Adrenal gland (tissue), 12 donors: ENCODE measurements around the gene NPFF. TPM values are rescaled to one million over a fixed set of nuclear protein-coding genes. Genes with fewer than 3 reads are reported as not detected.

Source experiments
- DNase-seq, 7 donors: peaks; one replicate each; pipeline ENCODE4 v3.0.0-alpha.2; 2019 to 2020
- H3K27ac ChIP-seq, 5 donors: fragments of 200-600 bp; sonication (generic) in 4 of 5; 1 replicate in 3 of 5; 2 replicates in 2 of 5; pipeline versions ENCODE4 v1.5.1 to v1.8.0; 2016 to 2020; ENCODE audit warnings: mild to moderate bottlenecking in 1 of 5
- H3K27me3 ChIP-seq: fragments of 200-600 bp; 2 replicates; pipeline ENCODE4 v1.8.0; 2021
- H3K36me3 ChIP-seq, 2 donors: fragments of 200-600 bp; replicated peaks in 1 of 2; 1 replicate in 1 of 2; 2 replicates in 1 of 2; pipeline versions ENCODE4 v1.5.1 to v1.8.0; 2018 to 2022
- H3K4me1 ChIP-seq, 2 donors: fragments of 200-600 bp; replicated peaks in 1 of 2; 1 replicate in 1 of 2; 2 replicates in 1 of 2; pipeline versions ENCODE4 v1.5.1 to v1.8.0; 2018 to 2021
- H3K4me3 ChIP-seq, 4 donors: fragments of 200-600 bp; sonication (generic) in 3 of 4; one replicate each; pipeline ENCODE4 v1.5.1; 2016 to 2018
- H3K9me3 ChIP-seq, 3 donors: fragments of 200-600 bp; sonication (generic) in 1 of 3; replicated peaks in 1 of 3; 1 replicate in 2 of 3; 2 replicates in 1 of 3; pipeline versions ENCODE4 v1.5.1 to v1.8.0; 2016 to 2021
- POLR2A ChIP-seq, 2 donors: fragments of 450-650 bp; IDR thresholded peaks; one replicate each; pipeline ENCODE4 v1.6.1; 2017; ENCODE audit warnings: antibody characterized with exemption in 2 of 2, mild to moderate bottlenecking in 2 of 2, moderate library complexity in 1 of 2
- WGBS, 4 donors: extraction: QIAGEN DNeasy Blood & Tissue Kit in 2 of 4; methylation state at CpG; one replicate each; pipeline versions ENCODE4 v1.1.5 to v1.1.7; 2013 to 2017; 5-methylcytosine and 5-hydroxymethylcytosine counted together
- intact Hi-C, 2 donors: fragments of 100-400 bp; cut with DNase I; formaldehyde crosslinking; loops; one replicate each; pipeline versions ENCODE4 v1.14.1 to v1.15.0; 2022 to 2023
- polyA plus RNA-seq, 3 donors: library from polyadenylated mRNA; stranded (reverse); fragments of 200-250 nt in 2 of 3; fragments of 350-450 nt in 1 of 3; fragmentation: Illumina TruSeq in 1 of 3; extraction: RNeasy Lipid Tissue Mini Kit (QIAGEN cat#74804) in 1 of 3; gene quantifications; one replicate each; pipeline ENCODE4 v1.2.3, GENCODE V29; 2013 to 2014
- total RNA-seq, 9 donors: library from RNA; depleted of rRNA in 4 of 9; stranded (reverse); fragments of >200 nt in 4 of 9; fragments of 120-200 nt in 1 of 9; fragmentation: NEBNext Ultra II Directional in 1 of 9; extraction: Animal tissue kit (Norgen Biotek cat#: 25700) in 1 of 9; gene quantifications; one replicate each; pipeline versions ENCODE4 v1.1.0 to v1.2.4, GENCODE V29; 2013 to 2023
- TF ChIP-seq, protein P1 (sequence below), 6 experiments: fragments of 450-650 bp in 4 of 6; fragments of 200-600 bp in 2 of 6; sonication (generic) in 1 of 6; IDR thresholded peaks; 1 replicate in 5 of 6; 2 replicates in 1 of 6; pipeline versions ENCODE4 v1.5.1 to v1.8.0; 2016 to 2021; ENCODE audit warnings: antibody characterized with exemption in 6 of 6, mild to moderate bottlenecking in 2 of 6, moderate library complexity in 1 of 6
- donor health status: healthy with polysubstance abuse.
- donor health status: Bipolar disorder and iron deficiency.
- donor health status: DM: yes; HTN: yes; CAD: no.
- donor health status: DM: no; HTN: no; CAD: no.
- donor health status: DM: no; HTN: no; CAD: no.
- donor health status: DM: yes; HTN: yes; CAD: no.

Gene NPFF
- total and polyA plus RNA-seq, 12 donors = 0.27 to 0.78 TPM; not detected in 10

GRCh38 chr12:53533471-53533870, 26.2 kb upstream of the NPFF start:
- Histone ChIP-seq H3K27me3 (no peaks in the 10 kb centered on the region), H3K36me3 (peaks cover 0 to 82% of the 10 kb centered on the region in 2 donors), H3K27ac (no peak overlapping the region), H3K4me1 (peaks cover 4 to 11% of the 10 kb centered on the region in 2 donors), H3K9me3 (no peaks in the 10 kb centered on the region), H3K4me3 (no peak overlapping the region)
- DNase-seq = no peak
- WGBS, 4 donors = 72 to 79% (median 77%) methylated on average over 2 of the region's 2 CpGs
- no peak for TF ChIP-seq POLR2A (IDR thresholded peaks at IDR 0.05)
- intact Hi-C loops = no loop called here

DNA sequence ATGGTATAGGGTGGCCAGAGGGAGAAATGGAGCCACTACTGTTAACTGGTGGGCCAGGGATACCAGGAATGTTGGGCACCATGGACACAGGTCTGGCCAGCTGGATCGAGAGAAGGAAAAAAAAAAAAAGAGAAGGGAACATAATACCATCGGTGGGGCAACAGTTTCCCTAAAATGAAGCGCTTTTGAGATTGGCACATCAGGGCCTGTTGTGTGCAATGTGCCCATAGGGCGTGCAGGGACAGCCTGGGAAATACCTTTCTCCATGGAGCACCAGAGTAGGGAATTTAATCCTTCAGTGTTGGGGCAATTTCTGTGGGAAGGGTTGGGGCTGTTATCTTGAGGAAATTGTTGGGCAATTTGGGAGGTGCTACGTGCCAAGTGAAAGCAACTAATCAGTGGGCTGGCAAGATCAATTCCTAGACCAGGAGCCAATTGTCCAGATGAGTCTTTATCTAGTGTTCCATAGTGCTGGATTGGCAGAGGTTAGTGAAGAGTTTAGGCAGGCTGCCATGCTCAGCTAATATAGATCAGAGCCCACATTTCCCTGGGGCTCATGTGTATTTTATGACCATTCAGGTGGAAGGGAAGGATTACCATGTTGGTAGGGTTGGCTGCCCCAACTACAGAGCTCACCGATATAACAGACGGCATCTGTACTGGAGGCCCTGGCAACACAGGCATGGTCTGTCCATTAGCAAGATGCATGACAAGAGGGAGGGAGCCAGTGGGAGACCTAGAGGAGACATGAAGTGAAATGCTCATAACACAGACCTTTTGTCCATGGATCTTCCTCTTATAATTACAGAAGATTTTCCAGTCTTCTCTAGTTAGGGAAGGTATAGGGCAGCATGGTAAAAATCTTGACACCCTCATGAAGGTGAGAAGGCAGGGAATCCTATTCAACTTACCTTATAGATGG, 25.5 kb upstream of the NPFF start:
- Histone ChIP-seq H3K36me3 (peaks cover 0 to 86% of the 10 kb centered on the region in 2 donors), H3K27ac (no peak overlapping the region), H3K4me3 (no peak overlapping the region), H3K9me3 (no peaks in the 10 kb centered on the region), H3K27me3 (no peaks in the 10 kb centered on the region), H3K4me1 (peaks cover 0 to 4% of the 10 kb centered on the region in 2 donors)
- intact Hi-C loops = no loop called here
- WGBS, 4 donors = 88 to 95% (median 93%) methylated on average over 7 of the region's 7 CpGs
- TF ChIP-seq POLR2A (IDR thresholded peaks at IDR 0.05) = no peak
- TF ChIP-seq, protein P1, sequence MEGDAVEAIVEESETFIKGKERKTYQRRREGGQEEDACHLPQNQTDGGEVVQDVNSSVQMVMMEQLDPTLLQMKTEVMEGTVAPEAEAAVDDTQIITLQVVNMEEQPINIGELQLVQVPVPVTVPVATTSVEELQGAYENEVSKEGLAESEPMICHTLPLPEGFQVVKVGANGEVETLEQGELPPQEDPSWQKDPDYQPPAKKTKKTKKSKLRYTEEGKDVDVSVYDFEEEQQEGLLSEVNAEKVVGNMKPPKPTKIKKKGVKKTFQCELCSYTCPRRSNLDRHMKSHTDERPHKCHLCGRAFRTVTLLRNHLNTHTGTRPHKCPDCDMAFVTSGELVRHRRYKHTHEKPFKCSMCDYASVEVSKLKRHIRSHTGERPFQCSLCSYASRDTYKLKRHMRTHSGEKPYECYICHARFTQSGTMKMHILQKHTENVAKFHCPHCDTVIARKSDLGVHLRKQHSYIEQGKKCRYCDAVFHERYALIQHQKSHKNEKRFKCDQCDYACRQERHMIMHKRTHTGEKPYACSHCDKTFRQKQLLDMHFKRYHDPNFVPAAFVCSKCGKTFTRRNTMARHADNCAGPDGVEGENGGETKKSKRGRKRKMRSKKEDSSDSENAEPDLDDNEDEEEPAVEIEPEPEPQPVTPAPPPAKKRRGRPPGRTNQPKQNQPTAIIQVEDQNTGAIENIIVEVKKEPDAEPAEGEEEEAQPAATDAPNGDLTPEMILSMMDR (IDR thresholded peaks at IDR 0.05) = no peak
- peak in 2 of 7 donors; percentile 15 to 46 for DNase-seq

DNA sequence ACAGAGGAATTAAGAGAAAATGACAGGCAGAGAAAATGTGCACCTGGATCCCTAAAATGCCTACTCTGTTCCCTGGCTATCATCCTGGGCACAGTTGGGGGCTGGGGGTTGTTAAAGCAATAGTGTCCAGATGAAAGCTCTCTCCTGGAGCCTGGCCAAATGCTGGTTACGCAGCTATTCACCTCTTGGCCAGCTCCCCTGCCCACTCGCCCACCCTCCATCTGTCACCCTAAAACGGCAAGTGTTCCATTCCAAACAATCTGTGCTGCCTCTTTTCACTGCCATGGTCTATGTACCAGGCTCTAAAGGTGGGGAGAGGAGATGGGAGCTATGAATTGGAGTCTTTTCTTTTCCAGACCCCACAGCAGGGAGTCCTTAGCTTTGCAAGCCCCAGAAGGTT, 24.7 kb upstream of the NPFF start:
- Histone ChIP-seq H3K27me3 (no peaks in the 10 kb centered on the region), H3K27ac (no peak overlapping the region), H3K4me3 (no peak overlapping the region), H3K4me1 (no peaks in the 10 kb centered on the region), H3K9me3 (no peaks in the 10 kb centered on the region), H3K36me3 (peaks cover 0 to 82% of the 10 kb centered on the region in 2 donors)
- peak in 1 of 7 donors; percentile 48 for DNase-seq
- TF ChIP-seq, protein P1 (IDR thresholded peaks at IDR 0.05) = no peak
- TF ChIP-seq POLR2A (IDR thresholded peaks at IDR 0.05) = no peak
- WGBS, 4 donors = 63 to 80% (median 74%) methylated on average over 1 to 3 of the region's 3 CpGs
- intact Hi-C loops = no loop called here

GRCh38 chr12:53530920-53531319, 23.6 kb upstream of the NPFF start:
- no peak for TF ChIP-seq POLR2A (IDR thresholded peaks at IDR 0.05)
- TF ChIP-seq, protein P1 (IDR thresholded peaks at IDR 0.05) = no peak
- intact Hi-C loops = no loop called here
- no peak overlapping the region for H3K4me3 ChIP-seq
- H3K4me1 ChIP-seq = no peaks in the 10 kb centered on the region
- no peaks in the 10 kb centered on the region for H3K27me3 ChIP-seq
- H3K27ac ChIP-seq = no peak overlapping the region
- WGBS, 4 donors = 84 to 94% (median 94%) methylated on average over 4 of the region's 4 CpGs
- H3K36me3 ChIP-seq = peaks cover 0 to 79% of the 10 kb centered on the region in 2 donors
- DNase-seq = peak in 1 of 7 donors; percentile 25
- no peaks in the 10 kb centered on the region for H3K9me3 ChIP-seq
